Measurements from ENCODE around the gene SIGMAR1. TPM values are rescaled to one million over a fixed set of nuclear protein-coding genes. Genes with fewer than 3 reads are reported as not detected.

Gene SIGMAR1
- total and polyA plus RNA-seq, 2 of the 8 experiments (the other 6 are each of a cell fraction or from before 2014, with no cell fraction given) = 84.2 to 134 TPM

DNA sequence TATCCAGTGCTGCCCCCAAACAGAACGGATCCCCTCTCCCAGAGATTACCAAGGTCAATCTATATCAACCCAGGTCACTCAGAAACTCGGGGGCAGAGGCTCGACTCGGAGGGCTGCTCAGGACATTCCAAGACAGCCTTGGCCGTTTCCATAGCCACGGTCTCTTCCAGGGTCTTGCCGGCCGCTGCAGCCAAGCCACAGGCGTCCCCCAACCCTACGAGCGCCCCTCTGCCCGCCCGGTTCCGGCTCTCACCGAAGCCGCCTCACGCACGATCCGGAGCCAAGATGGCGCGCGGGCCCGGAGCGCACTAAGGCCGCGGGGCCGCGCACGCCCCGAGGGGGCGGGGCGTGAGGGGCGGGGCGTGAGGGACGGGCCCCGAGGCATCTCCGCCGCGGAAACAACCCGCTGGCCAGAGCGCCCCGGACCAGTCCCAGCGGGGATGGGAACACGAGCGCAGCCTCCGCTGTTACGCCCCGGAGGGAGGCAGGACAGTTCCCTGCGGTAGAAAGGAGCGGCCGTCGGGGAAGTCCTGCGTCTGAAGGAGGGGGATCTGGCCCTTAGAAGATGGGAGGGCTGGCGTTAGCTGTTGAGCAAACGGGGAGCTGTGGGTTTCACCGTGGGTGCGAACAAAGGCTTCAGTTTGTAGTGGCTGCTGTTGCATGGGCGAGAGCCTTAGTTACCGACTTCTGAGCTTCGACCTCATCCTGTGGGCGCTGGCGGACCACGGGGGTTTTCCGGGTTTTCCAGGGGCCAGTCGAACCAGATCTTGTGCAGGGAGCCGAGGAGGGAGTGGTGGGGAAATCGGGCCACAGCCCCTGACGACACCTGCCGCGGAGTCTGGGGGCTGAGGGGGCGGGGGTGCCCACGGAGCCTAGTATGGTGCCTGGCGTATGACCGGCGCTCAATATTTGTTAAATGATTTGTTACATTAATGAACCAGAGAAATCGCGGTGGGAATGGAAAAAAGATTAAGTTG is 25.5 kb downstream of the SIGMAR1 start, which contains the start of gene RPP25L (continued):
- TF ChIP-seq HDAC2 (IDR thresholded peaks at IDR 0.05; ENCODE audit: borderline replicate concordance in 1 of 2, low read depth in 2 of 2, low read length in 2 of 2) (peak in 1 of 2 experiments; percentile 40; a peak in 1 of 4 replicates), RBBP5 (IDR thresholded peaks at IDR 0.05; ENCODE audit: borderline replicate concordance, low read depth, low read length) (peak; percentile 29; the same call in 1 of the 2 replicates), TAF1 (IDR thresholded peaks at IDR 0.05; ENCODE audit: low read depth, low read length) (peak; percentile 83), ASH2L (IDR thresholded peaks at IDR 0.05; ENCODE audit: low read length) (peak; percentile 29), PHF8 (conservative IDR thresholded peaks at IDR 0.05; ENCODE audit: low read depth, low read length) (peak; percentile 86), GTF2F1 (IDR thresholded peaks at IDR 0.05; ENCODE audit: borderline replicate concordance, low read depth, low read length) (no peak), HDAC6 (IDR thresholded peaks at IDR 0.05; ENCODE audit: low read depth, low read length) (no peak), POU5F1 (IDR thresholded peaks at IDR 0.05; ENCODE audit: low read depth, low read length) (no peak), CREB1 (IDR thresholded peaks at IDR 0.05) (no peak), RAD21 (IDR thresholded peaks at IDR 0.05 in 1 of 2, conservative IDR thresholded peaks at IDR 0.05 in 1 of 2; ENCODE audit: low read depth in 2 of 2, low read length in 2 of 2) (no peak), SUZ12 (IDR thresholded peaks at IDR 0.05; ENCODE audit: low read length) (no peak), KDM1A (IDR thresholded peaks at IDR 0.05; ENCODE audit: borderline replicate concordance, low read length) (no peak; the same call in 1 of the 2 replicates), SIN3A (conservative IDR thresholded peaks at IDR 0.05 in 1 of 2, IDR thresholded peaks at IDR 0.05 in 1 of 2; ENCODE audit: low read depth in 1 of 2, low read length in 2 of 2) (0 out of 4 replicates have a peak, but pooled peaks of 1 of the 2 experiments have one; percentile 45), KDM5A (IDR thresholded peaks at IDR 0.05; ENCODE audit: low read length) (no peak), CHD1 (IDR thresholded peaks at IDR 0.05; ENCODE audit: low read depth, low read length) (no peak)
- TF ChIP-seq, protein P1, sequence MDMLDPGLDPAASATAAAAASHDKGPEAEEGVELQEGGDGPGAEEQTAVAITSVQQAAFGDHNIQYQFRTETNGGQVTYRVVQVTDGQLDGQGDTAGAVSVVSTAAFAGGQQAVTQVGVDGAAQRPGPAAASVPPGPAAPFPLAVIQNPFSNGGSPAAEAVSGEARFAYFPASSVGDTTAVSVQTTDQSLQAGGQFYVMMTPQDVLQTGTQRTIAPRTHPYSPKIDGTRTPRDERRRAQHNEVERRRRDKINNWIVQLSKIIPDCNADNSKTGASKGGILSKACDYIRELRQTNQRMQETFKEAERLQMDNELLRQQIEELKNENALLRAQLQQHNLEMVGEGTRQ (IDR thresholded peaks at IDR 0.05; ENCODE audit: low read length) = no peak
- TF ChIP-seq, protein P2, sequence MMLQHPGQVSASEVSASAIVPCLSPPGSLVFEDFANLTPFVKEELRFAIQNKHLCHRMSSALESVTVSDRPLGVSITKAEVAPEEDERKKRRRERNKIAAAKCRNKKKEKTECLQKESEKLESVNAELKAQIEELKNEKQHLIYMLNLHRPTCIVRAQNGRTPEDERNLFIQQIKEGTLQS (IDR thresholded peaks at IDR 0.05; ENCODE audit: insufficient read depth, low read depth, low read length) = no peak
- TF ChIP-seq, protein P3, sequence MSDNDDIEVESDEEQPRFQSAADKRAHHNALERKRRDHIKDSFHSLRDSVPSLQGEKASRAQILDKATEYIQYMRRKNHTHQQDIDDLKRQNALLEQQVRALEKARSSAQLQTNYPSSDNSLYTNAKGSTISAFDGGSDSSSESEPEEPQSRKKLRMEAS (IDR thresholded peaks at IDR 0.05) = peak; percentile 57
- TF ChIP-seq, protein P4, sequence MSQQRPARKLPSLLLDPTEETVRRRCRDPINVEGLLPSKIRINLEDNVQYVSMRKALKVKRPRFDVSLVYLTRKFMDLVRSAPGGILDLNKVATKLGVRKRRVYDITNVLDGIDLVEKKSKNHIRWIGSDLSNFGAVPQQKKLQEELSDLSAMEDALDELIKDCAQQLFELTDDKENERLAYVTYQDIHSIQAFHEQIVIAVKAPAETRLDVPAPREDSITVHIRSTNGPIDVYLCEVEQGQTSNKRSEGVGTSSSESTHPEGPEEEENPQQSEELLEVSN (IDR thresholded peaks at IDR 0.05) = peak; percentile 36
